COLO668 (cell line): ENCODE data around the gene DTX3.
"Not testable (repeated sequence)": the region's sequence is repeated elsewhere in the genome, so short reads cannot be mapped to it uniquely, and the experiment has no call there.

Experiments used
- DNase-seq: peaks from one replicate; lab custom pipeline; 2025; ENCODE audit not compliant: unreplicated experiment; lab: John Stamatoyannopoulos, UW

DTX3 gene, protein sequence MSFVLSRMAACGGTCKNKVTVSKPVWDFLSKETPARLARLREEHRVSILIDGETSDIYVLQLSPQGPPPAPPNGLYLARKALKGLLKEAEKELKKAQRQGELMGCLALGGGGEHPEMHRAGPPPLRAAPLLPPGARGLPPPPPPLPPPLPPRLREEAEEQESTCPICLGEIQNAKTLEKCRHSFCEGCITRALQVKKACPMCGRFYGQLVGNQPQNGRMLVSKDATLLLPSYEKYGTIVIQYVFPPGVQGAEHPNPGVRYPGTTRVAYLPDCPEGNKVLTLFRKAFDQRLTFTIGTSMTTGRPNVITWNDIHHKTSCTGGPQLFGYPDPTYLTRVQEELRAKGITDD

DNA sequence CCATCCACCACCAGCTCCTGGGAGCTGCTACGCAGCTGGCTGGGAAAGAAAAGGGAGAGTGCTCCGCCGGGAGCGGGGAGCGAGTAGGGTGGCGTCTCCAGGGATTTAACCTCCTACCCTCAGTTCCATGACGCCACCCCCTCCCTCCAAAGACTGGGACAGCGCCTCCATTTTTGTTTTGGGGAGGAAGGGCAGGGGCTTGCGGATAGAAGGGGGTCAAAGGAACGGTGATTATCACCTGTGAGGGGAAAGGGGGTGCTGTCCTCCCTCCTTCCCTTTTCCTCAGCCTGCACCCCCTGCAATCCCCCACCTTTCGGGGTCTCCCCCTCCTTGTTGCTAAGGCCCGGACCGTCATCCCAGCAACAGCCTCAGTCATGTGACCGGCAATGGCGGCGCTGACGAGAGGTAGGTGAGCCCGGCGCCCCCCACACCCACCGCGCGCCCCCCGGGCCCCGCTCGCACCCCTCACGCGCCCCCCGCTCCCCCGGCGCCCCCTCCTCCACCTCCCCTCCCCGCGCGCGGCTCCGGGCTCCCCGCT, at the start of gene DTX3:
Gene DTX3 (plus strand): TSS at position 371 of the 538 bp plus-strand sequence. CDS start 1,694 bp downstream, outside the sequence.
- peak; percentile 20 for DNase-seq

DNA sequence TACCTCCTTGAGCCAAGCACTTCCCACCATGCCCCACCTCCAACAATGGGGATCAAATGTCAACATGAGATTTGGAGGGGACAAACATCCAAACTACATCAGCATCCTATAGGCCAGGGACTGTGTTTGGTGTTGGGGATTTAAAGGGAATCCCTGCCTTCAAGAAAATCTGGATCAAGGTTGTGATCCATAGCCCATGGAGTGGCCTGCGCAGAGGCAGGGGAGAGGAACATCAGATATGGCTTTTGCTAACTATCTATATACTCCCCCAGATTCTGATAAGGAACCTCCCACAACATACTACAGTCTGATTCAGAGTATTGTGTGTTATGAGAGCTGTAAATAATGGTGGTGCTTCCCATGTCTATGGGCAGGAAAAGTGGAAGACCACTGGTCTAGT, 49.7 kb upstream of the DTX3 start:
- no peak for DNase-seq

- DNase-seq, result no peak
These were observed 45.8 kb upstream of the DTX3 start for GRCh38 chr12:57558864-57559263.

DNA sequence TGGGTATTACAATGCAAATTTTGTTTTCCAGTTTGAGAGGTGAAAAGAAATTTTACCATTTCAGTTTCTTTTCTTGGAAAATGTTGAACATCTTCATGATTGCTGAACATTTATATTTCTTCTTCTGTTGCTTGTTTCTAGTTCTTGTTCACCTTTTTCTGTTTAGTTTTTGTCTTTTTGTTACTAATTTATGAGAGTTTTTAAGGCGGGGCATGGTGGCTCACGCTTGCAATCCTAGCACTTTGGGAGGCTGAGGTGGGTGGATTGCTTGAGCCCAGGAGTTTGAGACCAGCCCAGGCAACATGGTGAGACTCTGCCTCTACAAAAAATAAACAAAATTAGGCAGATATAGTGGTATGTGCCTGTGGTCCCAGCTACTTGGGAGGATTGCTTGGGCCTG, 44.1 kb upstream of the DTX3 start:
- no peak for DNase-seq

DNA sequence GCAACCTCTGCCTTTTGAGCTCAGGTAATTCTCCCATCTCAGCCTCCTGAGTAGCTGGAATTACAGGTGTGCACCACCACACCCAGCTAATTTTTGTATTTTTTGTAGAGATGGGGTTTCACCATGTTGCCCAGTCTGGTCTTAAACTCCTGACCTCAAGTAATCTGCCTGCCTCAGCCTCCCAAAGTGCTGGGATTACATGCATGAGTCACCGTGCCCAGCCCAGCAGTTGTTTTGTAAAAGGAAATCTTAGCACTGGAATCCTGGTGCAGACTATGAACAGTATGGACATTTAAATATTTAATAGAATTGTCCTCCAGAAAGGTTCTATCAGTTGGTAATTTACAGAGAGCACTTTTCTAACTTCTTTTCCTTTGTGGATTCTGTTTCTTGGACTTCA, 43.5 kb upstream of the DTX3 start:
- DNase-seq, result not testable (repeated sequence)

GRCh38 chr12:57563358-57563757, 41.3 kb upstream of the DTX3 start:
- DNase-seq, result no peak

GRCh38 chr12:57564178-57564740, 40.4 kb upstream of the DTX3 start:
- DNase-seq, result no peak

DNA sequence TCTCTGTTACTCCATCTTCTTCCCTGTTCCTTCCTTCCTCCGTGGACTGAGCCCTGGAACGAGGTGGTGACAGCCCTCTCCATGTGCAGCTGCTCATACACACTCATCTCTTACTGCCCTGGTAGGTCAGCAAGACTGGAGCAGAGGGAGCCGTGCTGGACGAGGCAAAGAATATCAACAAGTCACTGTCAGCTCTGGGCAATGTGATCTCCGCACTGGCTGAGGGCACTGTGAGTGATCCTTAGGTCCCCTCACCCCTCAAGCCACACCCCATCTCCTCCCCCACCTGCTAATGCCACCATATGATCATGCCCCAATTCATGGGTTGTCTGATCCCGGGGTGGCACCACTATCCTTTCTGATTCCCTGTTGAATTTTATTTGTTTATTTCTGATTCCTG, 35.8 kb upstream of the DTX3 start:
- no peak for DNase-seq

- no peak for DNase-seq
These were observed 34.8 kb upstream of the DTX3 start for GRCh38 chr12:57569858-57570257.

GRCh38 chr12:57570438-57570837, 34.2 kb upstream of the DTX3 start:
- not testable (repeated sequence) for DNase-seq

- no peak for DNase-seq
These were observed 32.5 kb upstream of the DTX3 start for GRCh38 chr12:57571926-57572762.

DNA sequence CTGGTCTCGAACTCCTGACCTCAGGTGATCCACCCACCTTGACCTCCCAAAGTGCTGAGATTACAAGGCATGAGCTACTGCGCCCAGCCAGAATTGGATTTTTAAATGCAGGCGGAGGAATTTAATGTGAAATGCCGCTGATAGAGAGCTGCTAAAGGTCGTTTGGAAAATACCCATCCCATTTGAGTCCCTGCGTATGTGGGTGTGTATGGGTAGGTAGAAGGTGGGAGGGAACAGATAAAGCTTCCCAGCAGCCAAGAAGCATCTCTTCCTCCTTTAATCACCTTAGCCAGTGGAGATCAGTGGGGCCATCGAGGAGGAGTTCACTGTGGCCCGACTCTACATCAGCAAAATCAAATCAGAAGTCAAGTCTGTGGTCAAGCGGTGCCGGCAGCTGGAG, 29.8 kb upstream of the DTX3 start:
- DNase-seq, result no peak

- DNase-seq, result peak; percentile 21
These were observed 28.6 kb upstream of the DTX3 start for GRCh38 chr12:57575771-57576612.

DNA sequence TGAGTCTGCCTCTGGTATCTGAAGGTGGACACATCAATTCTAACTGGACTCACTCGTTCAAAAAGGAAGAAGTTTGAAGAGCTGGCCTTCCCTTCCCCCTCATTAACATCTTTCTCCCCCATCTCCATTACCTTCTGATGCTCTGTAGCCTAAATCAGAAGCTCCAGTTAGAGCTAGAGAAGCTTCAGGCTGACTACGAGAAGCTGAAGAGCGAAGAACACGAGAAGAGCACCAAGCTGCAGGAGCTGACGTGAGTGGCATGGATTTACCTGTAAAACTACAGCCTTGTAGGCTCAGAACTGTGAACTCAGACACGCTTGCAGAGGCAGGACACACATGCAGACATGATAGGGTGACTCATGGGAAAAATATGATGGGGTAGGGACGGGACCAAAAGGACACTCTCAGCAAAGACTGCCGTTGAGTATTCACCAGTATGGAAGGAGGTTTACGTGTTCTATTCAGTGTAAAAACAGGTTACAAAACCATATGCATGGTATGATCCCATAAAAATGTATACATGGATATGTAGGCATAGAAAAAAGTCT, 27.9 kb upstream of the DTX3 start:
- DNase-seq, result no peak

DNA sequence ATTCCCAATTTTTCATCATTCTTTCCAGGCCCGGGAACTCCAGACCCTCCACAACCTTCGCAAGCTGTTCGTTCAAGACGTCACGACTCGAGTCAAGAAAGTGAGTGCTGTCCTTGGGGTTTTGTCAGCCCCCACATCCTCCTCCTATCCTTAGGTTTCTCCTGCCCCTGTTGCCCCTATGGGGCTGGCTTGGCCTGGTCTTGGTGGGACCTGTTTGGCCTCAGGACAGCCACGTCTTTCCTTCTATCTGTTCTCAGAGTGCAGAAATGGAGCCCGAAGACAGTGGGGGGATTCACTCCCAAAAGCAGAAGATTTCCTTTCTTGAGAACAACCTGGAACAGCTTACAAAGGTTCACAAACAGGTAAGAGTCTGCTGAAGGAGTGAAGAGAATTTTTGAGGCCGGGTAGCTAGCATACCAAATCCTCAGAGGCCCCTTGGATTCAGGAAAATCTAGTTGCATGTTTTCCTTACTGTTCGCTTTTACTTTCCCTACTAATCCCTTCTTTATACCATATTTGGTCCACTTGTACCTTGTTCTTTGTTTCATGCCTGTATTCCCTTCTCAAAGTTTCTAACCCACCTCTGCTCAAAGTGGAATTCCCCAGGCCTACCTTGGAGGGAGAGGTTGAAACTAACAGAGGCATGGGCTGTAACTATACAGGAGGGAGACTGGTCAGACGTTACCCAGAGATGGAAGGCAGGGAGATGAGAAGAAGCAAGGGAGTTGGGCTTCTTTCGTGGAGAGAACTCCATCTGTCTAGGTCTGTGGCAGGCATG, 26.5 kb upstream of the DTX3 start:
- DNase-seq, result no peak

GRCh38 chr12:57579011-57579410, 25.6 kb upstream of the DTX3 start:
- DNase-seq, result no peak

DNA sequence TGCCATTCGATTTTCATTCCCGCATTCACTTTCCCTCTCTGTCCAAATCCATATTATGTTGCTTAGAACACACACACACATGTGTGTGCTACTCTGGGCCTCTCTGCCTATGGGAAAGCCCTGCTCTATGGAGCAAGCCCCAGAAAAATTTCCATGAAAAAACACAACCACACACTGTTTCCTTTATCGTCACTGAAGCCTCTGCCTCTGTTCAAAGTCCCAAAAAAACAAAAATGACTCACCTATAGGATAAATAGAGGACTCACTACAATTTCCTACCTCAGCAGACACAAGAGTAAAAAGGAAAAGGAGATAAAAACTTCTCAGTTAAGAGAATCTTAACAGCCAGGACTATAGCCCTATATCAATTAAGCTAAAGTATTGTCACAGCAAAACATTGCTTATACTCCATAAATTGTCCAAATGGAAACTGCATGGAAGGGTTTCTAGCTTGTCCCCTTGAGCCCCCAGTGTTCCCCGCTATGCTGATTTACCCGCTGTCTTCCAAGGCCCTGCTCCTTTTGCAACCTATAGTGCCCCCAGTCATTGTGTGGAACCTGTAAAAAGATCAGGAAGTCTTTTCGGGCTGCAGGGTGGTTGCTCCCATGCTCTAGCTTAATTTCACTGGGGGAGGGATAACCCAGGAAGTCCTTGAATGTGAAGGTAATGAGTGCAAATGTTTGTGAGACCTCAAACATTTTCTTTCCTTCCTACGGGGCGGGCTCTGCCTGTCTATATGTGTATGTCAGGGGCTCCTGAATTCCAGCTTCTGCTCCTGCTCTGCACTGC, 24.8 kb upstream of the DTX3 start:
- no peak for DNase-seq

DNA sequence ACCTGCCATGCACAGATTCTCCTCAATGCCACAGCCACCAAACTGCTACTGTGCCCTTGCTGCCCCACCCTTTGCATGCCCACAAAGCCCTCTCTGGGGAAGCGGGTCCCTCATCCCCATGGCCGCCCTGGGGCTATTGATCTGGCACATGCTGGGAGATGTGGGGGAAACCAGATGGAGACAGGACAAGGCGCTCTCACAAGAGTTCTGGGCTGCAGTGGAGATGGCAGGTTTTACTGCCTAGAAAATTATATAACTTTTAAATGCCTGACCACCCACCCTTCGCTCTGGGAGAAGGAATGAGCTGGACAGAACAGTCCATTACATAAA, 24.2 kb upstream of the DTX3 start:
- DNase-seq, result no peak

GRCh38 chr12:57581802-57582201, 22.8 kb upstream of the DTX3 start:
- no peak for DNase-seq
